Transverse colon (tissue), 4 donors: Measurements from ENCODE around the gene PLD3.

Experiments
- CTCF ChIP-seq, 5 experiments: fragments of 200-600 bp in 3 of 5; fragments of 450-650 bp in 2 of 5; sonication (generic) in 3 of 5; IDR thresholded peaks; 1 replicate in 2 of 5; 2 replicates in 3 of 5; pipeline ENCODE4 v1.5.1; 2016 to 2017; ENCODE audit warnings: antibody characterized with exemption in 5 of 5, inconsistent platforms in 3 of 5, mild to moderate bottlenecking in 2 of 5, moderate library complexity in 1 of 5
- POLR2A ChIP-seq: fragments of 450-650 bp; IDR thresholded peaks from one replicate; pipeline ENCODE4 v1.6.1; 2016; ENCODE audit warnings: antibody characterized with exemption, mild to moderate bottlenecking, moderate library complexity
- POLR2AphosphoS5 ChIP-seq, 3 donors: sonication (generic); formaldehyde crosslinking; IDR thresholded peaks; one replicate each; pipeline ENCODE4 v1.6.1; 2016; ENCODE audit warnings: antibody characterized with exemption in 3 of 3

- TF ChIP-seq CTCF (IDR thresholded peaks at IDR 0.05) (no peak), POLR2A (no peak), POLR2AphosphoS5 (IDR thresholded peaks at IDR 0.05) (no peak)
Observed at GRCh38 chr19:40392123-40392522, 43.6 kb downstream of the PLD3 start.
